NCI-H2227 treated with DMSO at 0.1 percent for 48 hours (cell line): ENCODE measurements around the gene RPIA.

Experiments
- DNase-seq: peaks from one replicate; lab custom pipeline; 2025; lab: John Stamatoyannopoulos, UW

The RPIA gene

DNA sequence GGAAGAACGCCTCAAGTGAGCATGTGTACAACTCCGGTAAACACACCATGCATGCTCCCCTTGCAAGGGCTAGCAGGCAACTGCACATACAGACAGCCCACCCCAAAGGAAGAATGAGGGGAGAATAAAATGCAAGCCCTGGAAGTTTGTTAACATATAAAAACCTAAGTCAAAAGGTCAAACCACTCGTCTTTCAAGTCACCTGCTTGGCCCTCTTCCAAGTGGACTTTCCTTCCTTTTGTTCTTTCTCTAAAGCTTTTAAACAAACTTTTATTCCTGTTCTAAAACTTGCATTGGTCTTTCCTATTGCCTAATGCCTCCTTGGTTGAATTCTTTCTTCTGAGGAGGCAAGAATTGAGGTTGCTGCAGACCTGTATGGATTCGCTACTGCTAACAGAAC lies 5.2 kb upstream of the RPIA start:
- DNase-seq = no peak

DNA sequence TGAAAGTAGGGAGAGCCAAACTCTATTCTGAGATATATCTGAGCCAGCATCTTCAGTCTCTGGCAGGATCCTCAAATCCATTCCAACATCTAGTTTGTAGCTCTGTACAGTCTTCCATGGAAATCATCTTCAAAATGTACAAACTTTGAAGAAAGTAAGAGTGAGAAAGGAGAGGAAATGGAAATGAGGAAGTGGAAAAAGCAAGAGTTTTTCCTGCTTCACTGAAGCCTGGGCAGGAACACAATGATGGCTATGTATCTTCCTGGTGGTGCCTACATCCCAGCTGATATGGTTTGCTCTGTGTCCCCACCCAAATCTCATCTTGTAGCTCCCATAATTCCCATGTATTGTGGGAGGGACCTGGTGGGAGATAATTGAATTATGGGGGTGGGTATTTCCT lies 4.1 kb upstream of the RPIA start:
- no peak for DNase-seq

DNA sequence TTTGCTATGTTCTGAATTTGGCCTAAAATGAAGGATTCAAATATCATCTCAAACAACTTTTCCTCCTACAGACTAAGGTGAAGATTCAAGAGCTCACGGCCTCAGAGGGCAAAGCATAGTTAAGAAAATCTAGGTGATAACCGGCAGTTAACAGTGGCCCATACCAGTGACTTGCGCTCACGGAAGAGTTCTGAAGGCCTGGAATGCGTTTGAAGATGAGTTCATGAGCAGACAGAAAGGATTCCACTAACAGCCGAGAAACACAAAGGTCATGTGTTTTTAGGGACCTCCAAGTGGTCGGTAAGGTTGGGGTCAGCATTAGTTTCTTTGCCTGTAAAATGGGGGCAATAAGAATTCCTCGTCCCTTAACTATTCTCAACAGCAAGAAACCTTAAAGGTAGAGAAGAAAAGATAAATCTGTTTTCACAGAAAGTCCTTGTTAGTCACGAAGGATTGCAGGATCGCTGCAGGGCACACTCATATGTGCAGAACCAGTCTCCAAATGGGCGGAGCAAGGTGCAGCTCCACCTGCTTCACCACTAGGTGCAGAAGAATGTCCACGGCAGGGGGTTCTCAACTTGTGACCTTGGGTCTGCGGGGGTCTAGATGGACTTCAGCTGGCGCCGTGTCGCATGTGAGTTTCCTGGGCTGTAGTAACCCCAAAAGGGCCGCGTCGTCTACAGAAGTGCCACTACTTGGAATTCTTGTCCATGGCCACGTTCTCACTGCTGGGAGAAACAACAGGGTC lies 708 bp upstream of the RPIA start:
- DNase-seq = no peak

DNA sequence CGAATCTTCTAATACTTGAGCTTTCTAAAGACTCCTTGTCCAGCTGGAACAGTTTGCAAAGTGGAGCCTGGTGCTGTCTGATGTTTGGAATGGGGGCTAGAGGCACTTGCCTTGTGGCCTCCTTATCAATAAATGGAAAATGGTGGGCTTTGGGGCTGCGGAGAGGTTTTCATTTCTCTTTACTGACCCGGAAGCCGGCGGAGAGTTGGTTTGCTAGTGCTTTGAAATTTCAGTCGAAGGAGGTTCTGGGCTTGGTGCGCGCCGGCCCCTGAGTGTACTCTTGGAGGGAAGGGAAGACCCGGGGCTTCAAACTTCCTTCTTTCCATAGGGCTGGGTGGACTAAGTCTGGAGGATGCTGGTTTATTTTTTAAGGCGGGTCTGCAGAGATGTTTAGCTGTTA lies 714 bp downstream of the RPIA start:
- no peak for DNase-seq

DNA sequence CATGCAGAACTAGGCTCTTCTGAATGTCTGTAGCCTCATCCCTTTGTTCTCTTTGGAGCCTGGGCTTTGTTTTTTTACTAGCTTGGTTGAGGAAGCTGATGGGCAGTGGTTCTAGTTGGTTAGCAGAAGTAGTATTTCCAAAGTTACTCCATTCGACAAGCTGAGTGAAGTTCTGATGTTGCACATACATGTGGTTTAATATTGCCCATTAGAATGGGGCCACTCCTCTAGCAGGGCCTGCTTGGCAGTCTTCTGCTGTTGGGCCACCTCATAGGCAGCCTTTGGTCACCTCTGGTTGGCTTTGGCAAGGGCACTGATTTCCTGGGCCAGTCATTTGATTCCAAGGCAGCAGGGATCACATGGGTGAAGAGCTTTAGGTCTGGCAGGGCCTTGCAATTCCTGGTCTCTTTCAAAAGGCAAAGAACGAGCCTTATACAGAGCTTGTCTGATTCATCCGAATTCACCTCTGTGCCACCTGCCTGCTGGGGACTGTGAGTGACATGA lies 2.5 kb downstream of the RPIA start:
- DNase-seq = no peak

DNA sequence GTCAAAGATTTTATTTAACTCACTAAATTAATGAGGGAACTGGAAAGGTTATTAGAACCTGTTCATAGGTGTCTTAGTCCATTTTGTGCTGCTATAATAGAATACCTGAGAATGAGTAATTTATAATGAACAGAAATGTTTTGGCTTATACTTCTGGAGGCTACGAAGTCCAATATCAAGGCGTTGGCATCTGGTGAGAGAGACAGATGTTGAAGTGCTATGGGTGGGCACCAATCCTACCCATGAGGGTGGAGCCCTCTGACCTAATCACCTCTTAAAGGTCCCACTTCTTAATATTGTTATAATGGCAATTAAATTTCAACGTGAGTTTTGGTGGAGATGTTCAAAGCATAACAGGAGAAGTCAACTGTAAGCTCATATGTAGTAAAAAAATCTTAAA lies 5.1 kb downstream of the RPIA start:
- no peak for DNase-seq

DNA sequence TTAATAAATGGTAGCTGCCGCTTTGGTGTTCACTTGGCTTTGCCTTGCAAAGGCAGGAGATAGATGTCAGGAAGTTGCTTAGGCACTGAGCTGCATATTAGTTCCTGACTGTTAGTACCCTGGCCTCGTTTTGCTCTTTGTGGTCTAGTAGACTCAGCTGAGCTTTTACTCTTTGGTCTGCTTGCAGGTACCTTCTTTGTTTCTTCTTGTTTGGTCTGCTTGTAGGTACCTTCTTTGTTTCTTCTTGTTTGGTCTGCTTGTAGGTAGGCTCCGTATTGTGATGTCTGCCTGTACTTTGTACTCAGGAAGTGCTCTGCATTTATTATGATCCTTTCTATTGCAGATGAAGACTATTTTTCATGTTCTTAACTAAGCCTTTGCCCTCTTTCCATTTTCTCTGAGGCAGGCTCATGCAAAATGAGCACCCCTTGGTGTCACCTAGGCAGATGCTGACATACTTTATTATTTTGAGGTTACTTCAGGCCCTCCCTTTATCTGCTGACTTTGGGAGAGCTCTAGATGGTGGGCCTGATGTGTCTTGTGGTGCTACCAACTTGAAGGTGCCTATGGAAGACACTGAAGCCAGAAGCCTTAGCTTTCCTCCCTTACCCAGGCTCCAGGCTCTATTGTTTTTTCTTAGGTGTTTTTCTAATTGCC lies 6.0 kb downstream of the RPIA start:
- DNase-seq = no peak

DNA sequence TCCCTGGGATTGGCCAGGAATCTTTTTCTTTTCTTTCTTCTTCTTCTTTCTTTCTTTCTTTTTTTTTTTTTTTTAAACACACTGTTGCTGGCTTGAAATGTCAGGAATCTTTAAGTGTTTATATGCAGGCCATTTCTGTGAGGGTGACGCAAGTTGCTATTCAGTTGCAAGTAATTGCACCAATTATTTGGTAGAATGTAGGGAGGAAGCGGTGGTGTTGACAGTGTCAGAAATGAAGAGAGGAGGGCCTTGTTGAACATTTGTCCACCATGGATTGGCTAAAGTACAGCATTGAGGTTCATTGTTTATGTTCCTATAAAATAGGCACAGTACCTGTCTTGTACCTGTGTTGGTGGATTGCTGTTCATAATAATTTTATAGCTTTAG lies 6.5 kb downstream of the RPIA start:
- peak; percentile 75 for DNase-seq

DNA sequence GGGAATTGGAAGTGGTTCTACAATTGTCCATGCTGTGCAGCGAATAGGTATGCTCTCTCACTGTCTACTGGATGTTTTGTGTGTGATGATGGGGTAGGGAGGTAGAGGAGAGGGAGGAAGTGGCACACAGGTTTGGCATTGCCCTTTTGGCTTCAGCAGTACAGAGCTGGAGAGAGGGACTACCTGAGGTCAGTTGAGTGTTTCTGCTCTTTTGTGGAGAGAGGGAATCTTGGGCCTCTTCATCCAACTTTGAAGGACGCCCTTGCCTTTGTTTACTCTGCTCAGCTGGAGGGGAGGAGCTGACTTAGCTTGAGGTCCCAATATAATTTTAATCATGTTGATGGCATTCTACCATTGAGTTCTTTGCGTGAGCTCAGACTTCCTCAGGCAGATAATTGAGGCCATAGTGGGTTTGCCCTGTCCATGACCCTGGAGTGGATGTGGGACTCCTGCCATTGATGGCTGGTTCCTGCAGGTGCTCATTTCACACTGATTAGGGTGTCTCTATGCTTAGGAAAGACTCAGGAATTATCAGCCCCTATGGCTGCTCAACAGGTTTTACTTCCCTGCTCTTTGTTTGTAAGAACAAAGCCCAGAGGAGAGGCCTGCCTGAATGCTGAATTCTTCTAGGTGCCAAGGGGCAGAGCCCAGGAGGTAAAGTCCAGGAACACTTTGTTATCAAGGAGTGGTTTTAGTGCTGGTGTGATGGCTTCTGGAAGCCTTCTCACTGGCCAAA lies 7.2 kb downstream of the RPIA start:
- DNase-seq = no peak

DNA sequence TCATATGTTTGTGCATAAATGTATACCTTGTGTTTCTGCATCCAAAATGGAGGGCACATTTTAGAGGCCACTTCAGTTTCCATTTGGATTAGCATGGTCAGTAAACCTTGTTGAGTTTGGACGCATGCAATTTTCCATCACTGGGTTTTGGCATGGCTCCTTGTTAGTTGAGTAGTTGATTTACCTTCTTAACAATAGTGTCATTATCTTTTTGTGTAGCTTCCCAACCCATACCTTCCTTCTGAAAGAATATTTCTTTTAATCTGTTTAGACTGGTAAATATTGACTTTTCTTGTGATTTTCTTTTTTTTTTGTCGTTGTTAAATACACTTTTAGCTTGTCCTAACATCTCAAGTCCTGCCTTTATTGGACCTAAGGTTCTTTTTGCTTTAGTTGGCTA lies 15.5 kb downstream of the RPIA start:
- DNase-seq = no peak

DNA sequence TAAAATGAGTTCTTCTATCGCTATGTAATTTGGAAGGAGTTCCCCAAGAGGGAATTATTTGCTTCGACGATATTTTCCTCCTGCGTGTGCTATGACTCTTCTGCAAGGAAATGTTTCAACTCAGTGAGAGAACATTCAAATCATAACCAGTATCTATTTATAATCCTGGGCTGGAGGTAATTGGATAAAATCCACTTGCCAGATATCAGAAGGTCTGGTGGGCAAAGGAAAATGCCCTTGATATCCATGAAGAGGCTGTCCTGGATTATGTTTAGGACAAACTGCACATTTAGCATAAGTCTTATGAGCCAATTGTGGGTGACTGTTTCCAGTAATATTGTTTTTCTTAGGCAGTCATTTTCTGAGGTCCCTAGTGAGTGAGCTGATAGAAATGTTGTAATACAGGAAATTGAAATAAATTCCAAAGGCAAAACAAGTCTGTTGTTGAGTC lies 17.7 kb downstream of the RPIA start:
- no peak for DNase-seq

DNA sequence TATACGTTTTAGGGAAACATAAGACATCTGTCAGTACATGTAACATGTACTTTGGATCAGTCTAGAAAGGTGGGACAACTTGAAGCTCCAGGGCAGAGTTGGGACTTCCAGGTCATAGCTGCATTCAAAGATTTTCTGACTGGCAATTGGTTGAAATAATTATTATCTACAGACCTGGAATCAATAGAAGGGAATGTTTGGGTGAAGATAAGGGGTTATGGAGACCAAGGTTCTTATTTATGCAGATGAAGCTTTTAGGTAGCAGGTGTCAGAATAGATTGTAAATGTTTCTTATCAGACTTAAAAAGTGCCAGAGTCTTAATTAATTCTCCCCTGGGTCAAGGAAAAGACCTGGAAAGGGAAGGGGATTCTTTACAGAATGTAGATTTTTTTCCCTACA lies 19.8 kb downstream of the RPIA start:
- no peak for DNase-seq

DNA sequence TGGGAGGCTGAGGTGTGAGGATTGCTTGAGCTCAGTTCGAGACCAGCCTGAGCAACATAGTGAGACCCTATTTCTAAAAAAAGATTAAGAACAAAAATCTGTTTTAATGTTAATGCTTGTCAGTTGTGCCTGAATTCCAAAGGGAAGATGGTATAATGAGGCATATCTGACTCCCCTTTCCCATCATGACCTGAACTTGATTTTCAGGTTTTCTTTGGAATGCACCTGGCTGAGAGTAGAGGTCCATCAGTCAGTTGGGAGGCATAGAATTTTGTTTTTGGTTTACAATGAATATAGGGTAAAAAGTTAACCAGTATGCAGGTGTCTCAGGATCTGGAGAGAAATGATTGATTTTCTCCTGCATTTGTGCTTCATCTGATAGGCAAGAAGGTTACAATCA lies 20.4 kb downstream of the RPIA start:
- DNase-seq = no peak

DNA sequence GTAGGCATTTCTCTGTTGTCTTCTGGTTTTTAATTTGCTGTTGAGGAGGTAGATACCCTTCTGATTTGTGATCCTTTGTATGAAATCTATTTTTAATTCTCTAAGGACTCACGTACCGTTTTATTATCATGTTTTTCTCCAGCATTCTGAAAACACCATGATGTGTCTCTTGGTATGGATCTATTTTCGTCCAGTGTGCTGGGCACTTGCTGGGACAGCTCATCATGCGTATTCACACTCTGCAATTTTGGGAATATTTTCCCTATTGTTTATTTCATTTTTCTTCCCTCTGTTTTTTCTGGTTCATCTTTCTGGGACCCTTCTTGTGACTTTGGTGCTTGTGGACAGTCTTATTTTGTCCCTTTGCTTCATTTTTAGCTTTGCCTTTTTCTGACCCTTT lies 21.9 kb downstream of the RPIA start:
- no peak for DNase-seq

DNA sequence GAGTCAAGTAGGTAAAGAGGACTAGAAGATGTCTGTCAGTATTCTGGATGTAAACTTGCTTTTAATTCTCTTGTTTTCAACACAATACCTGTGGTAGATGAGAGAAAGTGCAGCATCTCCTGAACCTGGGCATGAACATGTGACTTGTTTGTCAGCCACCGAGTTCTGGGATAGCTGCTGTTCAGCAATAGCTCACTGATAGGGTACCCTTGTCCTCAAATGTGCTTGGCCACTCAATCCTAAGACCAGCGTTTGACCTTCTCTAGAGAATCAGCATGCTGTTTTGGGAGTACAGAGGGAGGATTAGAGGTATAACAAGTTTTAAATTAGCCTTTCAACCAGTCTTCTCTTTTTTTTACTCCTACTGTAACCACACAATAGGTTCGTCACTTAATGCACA lies 23.2 kb downstream of the RPIA start:
- no peak for DNase-seq

DNA sequence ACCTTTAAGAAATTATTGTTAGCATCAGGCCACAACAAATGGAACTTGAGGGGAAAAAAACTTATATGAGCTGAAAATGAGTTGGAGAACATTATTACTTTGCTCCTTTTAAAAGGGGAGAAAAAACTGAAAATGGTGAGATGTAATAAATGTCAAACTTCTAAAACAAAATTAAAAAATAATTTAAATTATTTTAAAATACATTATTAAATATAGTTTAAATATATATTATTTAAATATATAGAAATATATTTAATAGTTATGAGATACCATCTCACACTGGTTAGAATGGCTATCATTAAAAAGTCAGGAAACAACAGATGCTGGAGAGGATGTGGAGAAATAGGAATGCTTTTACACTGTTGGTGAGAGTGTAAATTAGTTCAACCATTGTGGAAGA lies 28.9 kb downstream of the RPIA start:
- DNase-seq = no peak

DNA sequence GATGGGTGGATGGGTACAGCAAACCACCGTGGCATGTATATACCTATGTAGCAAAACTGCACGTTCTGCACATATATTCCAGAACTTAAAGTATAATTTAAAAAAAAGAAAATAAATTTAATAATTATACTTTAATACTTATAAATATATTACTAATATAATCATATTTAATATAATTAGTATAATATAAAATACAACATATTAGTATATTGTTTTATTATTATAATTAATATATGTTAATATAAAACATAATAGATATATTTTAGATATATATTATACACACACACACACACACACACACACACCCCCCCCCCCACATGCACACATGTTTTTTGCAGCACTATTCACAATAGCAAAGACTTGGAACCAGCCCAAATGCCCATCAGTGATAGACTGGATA lies 29.8 kb downstream of the RPIA start:
- no peak for DNase-seq

DNA sequence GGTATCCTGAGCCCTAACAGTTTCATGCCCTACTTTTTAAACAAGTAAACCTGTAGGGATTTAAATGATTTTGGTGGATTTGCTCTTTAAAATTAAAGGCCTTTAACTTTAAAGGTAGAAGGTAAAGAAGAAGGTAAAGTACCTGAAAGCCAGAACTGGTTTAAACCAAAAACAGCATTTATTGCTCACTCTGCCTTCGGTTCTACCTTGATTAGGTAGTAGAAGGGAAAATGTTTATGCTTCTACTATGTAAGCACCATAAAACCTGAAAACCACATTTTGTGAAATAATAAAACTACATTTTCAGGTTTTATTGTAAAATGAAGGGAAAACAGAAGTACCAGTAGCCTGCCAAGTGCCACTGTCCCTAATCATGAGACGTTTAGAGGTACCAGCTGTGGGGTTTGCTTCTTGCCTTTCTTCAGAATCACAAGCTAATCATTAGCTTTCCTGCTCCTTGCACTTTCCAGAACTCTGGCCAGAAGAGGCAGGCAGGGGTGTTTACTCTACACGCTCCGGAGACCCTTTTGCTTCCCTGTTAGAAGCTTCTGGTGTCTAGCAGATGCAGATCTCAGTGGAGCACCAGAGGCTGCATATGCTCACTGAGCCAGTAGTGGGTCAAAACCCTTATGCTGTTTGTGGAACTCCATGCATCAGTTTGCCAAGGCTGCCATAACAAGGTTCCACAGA lies 33.3 kb downstream of the RPIA start:
- no peak for DNase-seq

DNA sequence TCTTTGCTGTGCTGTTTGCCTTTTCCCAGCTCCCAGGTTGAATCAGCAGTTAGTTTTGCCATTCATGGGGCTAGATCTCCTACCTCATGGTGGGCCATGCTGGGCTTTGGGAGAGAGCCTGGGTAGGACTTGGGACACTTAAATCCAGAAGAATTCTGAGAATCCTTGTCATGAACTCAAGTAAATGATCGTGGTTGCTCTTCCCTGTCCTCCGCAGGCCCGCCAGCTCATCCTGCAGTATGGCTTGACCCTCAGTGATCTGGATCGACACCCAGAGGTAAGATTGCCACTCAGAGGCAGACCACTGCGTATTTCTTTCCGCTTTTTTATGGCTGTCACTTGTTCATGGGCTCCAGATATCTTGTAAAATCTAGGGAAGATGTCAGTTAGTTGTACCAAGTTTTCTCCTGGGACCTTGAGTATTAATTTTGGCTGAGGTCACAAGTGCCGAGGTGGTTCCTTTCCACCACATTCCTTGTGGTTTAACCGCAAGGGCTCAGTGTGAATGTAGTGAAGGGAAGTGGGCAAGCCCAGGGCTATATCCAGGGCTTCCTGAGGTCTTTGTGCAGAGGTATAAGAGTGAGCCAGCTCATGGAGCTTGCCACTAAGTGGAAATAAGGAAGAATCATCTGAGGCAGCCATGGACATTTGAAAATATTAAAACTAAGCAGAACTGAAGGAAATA lies 37.7 kb downstream of the RPIA start:
- DNase-seq = no peak

DNA sequence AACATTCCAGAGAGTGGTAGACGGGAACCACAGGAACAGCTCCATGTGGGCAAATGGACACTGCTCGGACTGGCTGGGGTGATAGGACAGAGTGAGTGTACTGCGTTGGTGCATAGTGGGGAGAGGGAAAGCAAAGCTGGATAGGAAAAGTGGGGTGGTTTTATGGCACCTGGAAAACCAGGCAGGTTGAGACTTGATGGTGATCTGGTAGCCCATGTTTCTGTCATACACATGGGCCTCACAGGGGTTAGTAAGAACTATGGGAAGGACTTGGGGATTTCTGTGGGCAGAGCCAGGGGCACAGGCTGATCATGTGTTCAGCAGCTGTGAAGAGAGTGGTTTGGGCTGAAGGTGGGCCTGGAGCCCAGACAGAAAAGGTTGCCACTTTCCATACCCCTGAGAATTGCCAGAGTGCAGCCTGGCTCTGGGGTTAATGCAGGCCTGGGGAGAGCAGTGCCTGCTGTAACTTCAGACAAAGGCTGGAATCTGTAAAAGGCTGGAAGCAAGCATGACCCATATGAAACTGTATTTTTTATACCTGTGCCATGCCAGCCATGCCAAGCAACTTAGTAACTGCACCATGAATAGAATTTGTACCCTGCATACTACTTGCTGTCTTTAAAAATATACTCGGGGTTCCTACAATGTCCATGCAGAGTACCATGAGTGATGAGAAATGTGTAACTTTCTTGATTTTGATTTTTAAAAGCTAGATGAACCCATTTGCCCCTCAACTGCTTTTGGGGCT lies 41.9 kb downstream of the RPIA start:
- no peak for DNase-seq

DNA sequence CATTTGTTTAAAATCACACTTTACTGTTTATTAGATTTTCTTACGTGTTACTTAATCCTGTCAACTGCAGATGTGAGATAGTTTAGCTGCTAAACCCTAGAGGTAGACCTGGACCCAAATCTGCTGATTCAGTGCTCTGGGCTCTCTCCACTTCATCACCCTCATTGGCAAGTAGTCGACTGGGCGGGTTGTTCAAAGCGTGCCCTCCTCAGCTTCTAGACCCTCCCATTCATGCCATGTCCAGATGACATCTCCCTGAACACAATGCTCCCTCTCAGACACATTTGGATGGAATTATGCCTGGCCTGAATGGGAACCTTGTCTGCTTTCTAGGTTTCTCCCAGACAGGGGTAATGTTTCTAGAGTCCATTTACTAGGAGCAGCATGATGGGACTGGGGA lies 43.7 kb downstream of the RPIA start:
- no peak for DNase-seq
